Neural progenitor cell (in vitro differentiated cells): ENCODE results near the gene TSHZ2. TPM values are rescaled to one million over a fixed set of nuclear protein-coding genes. Genes with fewer than 3 reads are reported as not detected.
A peak's percentile ranks its signal among the peaks of the same experiment; 100 is the strongest.

Experiments used
- DNase-seq: peaks from one replicate; pipeline ENCODE4 v3.0.0-alpha.2; 2016; ENCODE audit warnings: low spot score
- H2AFZ ChIP-seq: fragments of 200-600 bp; sonication (generic); replicated peaks from 2 replicates; pipeline ENCODE4 v1.6.1; 2016; ENCODE audit warnings: antibody characterized with exemption
- H3F3A ChIP-seq: fragments of 200-600 bp; sonication (generic); 2 replicates; pipeline ENCODE4 v1.6.1; 2016; ENCODE audit warnings: antibody characterized with exemption, low read depth
- H3K27ac ChIP-seq: fragments of 200-600 bp; sonication (generic); 2 replicates; pipeline ENCODE4 v1.5.1; 2016; ENCODE audit warnings: mild to moderate bottlenecking
- H3K27me3 ChIP-seq: fragments of 200-600 bp; sonication (generic); 2 replicates; pipeline ENCODE4 v1.6.1; 2016; ENCODE audit warnings: mild to moderate bottlenecking, moderate library complexity
- H3K36me3 ChIP-seq: fragments of 200-600 bp; sonication (generic); 2 replicates; pipeline ENCODE4 v1.5.1; 2016
- H3K4me1 ChIP-seq: fragments of 200-600 bp; sonication (generic); 2 replicates; pipeline ENCODE4 v1.6.1; 2016; ENCODE audit warnings: mixed run types
- H3K4me2 ChIP-seq: fragments of 200-600 bp; sonication (generic); 2 replicates; pipeline ENCODE4 v1.6.1; 2016
- H3K4me3 ChIP-seq: fragments of 200-600 bp; sonication (generic); 2 replicates; pipeline ENCODE4 v1.5.1; 2016
- H3K79me2 ChIP-seq: fragments of 200-600 bp; sonication (generic); 2 replicates; pipeline ENCODE4 v1.6.1; 2016; ENCODE audit warnings: low read depth
- H3K9ac ChIP-seq: fragments of 200-600 bp; sonication (generic); 2 replicates; pipeline ENCODE4 v1.6.1; 2016
- H3K9me3 ChIP-seq: fragments of 200-600 bp; sonication (generic); 2 replicates; pipeline ENCODE4 v1.5.1; 2016; ENCODE audit warnings: low read depth
- H4K20me1 ChIP-seq: fragments of 200-600 bp; sonication (generic); 2 replicates; pipeline ENCODE4 v1.6.1; 2016; ENCODE audit warnings: low read depth
- H3K27ac Mint-ChIP-seq: 3 replicates; pipeline ENCODE4 v1.8.0; 2021; ENCODE audit warnings: mixed read lengths
- H3K27me3 Mint-ChIP-seq: 2 replicates; pipeline ENCODE4 v1.8.0; 2022; ENCODE audit warnings: low read depth, mild to moderate bottlenecking, inconsistent platforms, moderate library complexity, mixed read lengths; ENCODE audit not compliant: insufficient read depth
- H3K36me3 Mint-ChIP-seq: 3 replicates; pipeline ENCODE4 v1.8.0; 2021; ENCODE audit warnings: mixed read lengths
- H3K4me1 Mint-ChIP-seq: 3 replicates; pipeline ENCODE4 v1.8.0; 2021; ENCODE audit warnings: mixed read lengths
- H3K4me3 Mint-ChIP-seq: 3 replicates; pipeline ENCODE4 v1.8.0; 2021; ENCODE audit warnings: mild to moderate bottlenecking, moderate library complexity, mixed read lengths
- H3K9me3 Mint-ChIP-seq: 3 replicates; pipeline ENCODE4 v1.8.0; 2020; ENCODE audit warnings: mixed read lengths
- EZH2 ChIP-seq: fragments of 200-600 bp; sonication (generic); IDR thresholded peaks from 2 replicates; pipeline ENCODE4 v1.6.1; 2017; ENCODE audit warnings: antibody characterized with exemption, mild to moderate bottlenecking, moderate library complexity
- EZH2phosphoT487 ChIP-seq: fragments of 200-600 bp; sonication (generic); IDR thresholded peaks from 2 replicates; pipeline ENCODE4 v1.6.1; 2017; ENCODE audit warnings: antibody characterized with exemption
- total RNA-seq: library from RNA; depleted of rRNA; stranded (reverse); fragments of >200 nt; gene quantifications from 2 replicates; pipeline ENCODE4 v1.2.3, GENCODE V29; 2015; ENCODE audit warnings: low replicate concordance
- TF ChIP-seq, protein P1 (sequence below): fragments of 200-600 bp; sonication (generic); IDR thresholded peaks from 2 replicates; pipeline ENCODE4 v1.5.1; 2017; ENCODE audit warnings: antibody characterized with exemption, mild to moderate bottlenecking

The TSHZ2 gene
- total RNA-seq, 1 donor from 2014 or later, result 1.8 TPM

DNA sequence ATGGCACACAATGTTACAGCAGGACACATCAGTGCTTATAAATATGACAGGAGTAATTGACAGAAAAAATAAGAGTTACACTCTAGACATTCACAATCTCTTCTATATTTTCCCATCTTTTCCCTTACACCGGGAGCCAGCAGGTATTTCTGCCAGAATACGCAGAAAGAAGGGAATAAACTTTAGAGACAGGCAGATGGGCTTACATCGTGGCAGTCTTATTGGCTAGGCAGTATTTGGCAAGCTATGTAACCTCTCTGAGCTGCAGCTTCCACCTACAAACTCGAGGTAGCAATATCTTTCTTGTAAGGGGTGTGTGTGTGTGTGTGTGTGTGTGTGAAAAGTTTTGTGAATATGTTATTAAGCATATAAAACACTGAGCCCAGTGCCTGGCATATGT, 33.0 kb upstream of the TSHZ2 start:
- no peaks in the 10 kb centered on the region for H3K27me3 Mint-ChIP-seq
- Histone ChIP-seq H4K20me1 (no peaks in the 10 kb centered on the region), H3K36me3 (no peaks in the 10 kb centered on the region), H3F3A (no peaks in the 10 kb centered on the region), H3K27me3 (no peaks in the 10 kb centered on the region), H3K27ac (no peak overlapping the region), H2AFZ (no peak overlapping the region), H3K4me3 (no peak overlapping the region), H3K4me1 (peaks cover 2% of the 10 kb centered on the region), H3K4me2 (no peak overlapping the region), H3K9me3 (no peaks in the 10 kb centered on the region), H3K9ac (no peak overlapping the region), H3K79me2 (no peaks in the 10 kb centered on the region)
- H3K27ac Mint-ChIP-seq, result no peak overlapping the region
- peaks cover 4% of the 10 kb centered on the region for H3K4me1 Mint-ChIP-seq
- H3K9me3 Mint-ChIP-seq, result peaks cover 8% of the 10 kb centered on the region
- peak overlapping the region; percentile 22 for H3K4me3 Mint-ChIP-seq
- peaks cover 2% of the 10 kb centered on the region for H3K36me3 Mint-ChIP-seq
- TF ChIP-seq EZH2phosphoT487 (no peak), EZH2 (no peak)
- TF ChIP-seq, protein P1, sequence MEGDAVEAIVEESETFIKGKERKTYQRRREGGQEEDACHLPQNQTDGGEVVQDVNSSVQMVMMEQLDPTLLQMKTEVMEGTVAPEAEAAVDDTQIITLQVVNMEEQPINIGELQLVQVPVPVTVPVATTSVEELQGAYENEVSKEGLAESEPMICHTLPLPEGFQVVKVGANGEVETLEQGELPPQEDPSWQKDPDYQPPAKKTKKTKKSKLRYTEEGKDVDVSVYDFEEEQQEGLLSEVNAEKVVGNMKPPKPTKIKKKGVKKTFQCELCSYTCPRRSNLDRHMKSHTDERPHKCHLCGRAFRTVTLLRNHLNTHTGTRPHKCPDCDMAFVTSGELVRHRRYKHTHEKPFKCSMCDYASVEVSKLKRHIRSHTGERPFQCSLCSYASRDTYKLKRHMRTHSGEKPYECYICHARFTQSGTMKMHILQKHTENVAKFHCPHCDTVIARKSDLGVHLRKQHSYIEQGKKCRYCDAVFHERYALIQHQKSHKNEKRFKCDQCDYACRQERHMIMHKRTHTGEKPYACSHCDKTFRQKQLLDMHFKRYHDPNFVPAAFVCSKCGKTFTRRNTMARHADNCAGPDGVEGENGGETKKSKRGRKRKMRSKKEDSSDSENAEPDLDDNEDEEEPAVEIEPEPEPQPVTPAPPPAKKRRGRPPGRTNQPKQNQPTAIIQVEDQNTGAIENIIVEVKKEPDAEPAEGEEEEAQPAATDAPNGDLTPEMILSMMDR, result no peak
- no peak for DNase-seq

DNA sequence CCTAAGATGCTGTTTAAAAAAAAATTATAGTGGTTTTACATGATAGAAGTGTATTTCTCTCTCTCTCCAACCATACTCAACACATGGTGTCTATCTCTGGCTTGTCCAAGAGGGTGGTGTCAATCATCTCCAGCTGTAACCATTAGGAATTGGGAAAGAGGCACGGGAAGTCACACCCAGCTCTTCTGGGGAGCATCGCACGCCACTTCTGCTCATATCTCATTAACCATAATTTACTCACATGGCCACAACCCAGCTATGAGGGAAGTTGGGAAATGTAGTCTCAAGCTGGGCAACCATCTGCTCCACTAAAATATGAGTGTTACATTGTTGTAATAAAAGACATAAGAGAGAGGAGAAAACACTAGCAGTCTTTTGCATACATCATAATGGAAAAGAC, 30.4 kb upstream of the TSHZ2 start:
- Mint-ChIP-seq H3K9me3 (peaks cover 6% of the 10 kb centered on the region), H3K4me1 (peaks cover 4% of the 10 kb centered on the region), H3K4me3 (no peak overlapping the region), H3K36me3 (peaks cover 2% of the 10 kb centered on the region), H3K27ac (no peak overlapping the region), H3K27me3 (no peaks in the 10 kb centered on the region)
- Histone ChIP-seq H4K20me1 (no peaks in the 10 kb centered on the region), H3K9me3 (no peaks in the 10 kb centered on the region), H2AFZ (no peak overlapping the region), H3K36me3 (no peaks in the 10 kb centered on the region), H3K9ac (no peak overlapping the region), H3K27me3 (no peaks in the 10 kb centered on the region), H3K27ac (no peak overlapping the region), H3K4me1 (no peaks in the 10 kb centered on the region), H3K4me2 (no peak overlapping the region), H3K79me2 (no peaks in the 10 kb centered on the region), H3F3A (no peaks in the 10 kb centered on the region), H3K4me3 (no peak overlapping the region)
- DNase-seq, result no peak
- no peak for TF ChIP-seq EZH2

DNA sequence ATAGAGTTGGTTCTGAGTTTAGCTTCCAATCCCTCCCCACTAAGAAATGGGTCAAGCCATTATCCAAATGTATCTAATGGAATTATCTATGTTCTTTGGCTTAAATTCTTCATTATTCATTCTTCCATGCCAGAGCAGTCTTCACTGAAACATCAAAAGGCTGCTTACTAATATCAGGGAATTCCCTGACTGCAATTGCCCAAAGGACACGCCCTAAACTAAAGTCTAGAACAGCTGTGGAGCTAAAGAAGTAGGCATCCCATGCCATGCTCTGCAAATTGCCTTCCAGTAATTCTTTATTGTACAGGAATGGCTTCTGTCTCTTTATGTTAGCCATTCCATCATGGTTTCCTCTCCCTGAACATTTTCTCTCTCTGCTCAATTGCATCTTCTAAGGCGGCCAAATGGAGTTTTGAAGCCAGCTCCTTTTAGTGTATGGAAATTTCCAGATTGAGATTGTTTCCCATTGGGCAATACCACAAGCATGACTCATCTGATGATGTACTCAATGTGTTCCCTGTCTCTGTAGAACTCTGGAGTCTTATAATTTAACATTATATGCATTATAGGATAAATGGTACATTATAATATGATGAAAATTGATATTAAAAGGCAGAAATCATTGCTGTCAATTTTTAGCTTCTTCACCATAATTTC, 28.8 kb upstream of the TSHZ2 start:
- Histone ChIP-seq H3K4me2 (no peak overlapping the region), H3K79me2 (no peaks in the 10 kb centered on the region), H3K9ac (no peak overlapping the region), H4K20me1 (no peaks in the 10 kb centered on the region), H3K9me3 (no peaks in the 10 kb centered on the region), H3K4me1 (no peaks in the 10 kb centered on the region), H3K27me3 (no peaks in the 10 kb centered on the region), H2AFZ (no peak overlapping the region), H3F3A (no peaks in the 10 kb centered on the region), H3K36me3 (no peaks in the 10 kb centered on the region), H3K27ac (no peak overlapping the region), H3K4me3 (no peak overlapping the region)
- H3K4me3 Mint-ChIP-seq, result no peak overlapping the region
- no peaks in the 10 kb centered on the region for H3K9me3 Mint-ChIP-seq
- TF ChIP-seq, protein P1, result no peak
- TF ChIP-seq EZH2phosphoT487 (no peak), EZH2 (no peak)
- H3K27ac Mint-ChIP-seq, result no peak overlapping the region
- no peaks in the 10 kb centered on the region for H3K27me3 Mint-ChIP-seq
- H3K36me3 Mint-ChIP-seq, result no peaks in the 10 kb centered on the region
- DNase-seq, result no peak
- no peaks in the 10 kb centered on the region for H3K4me1 Mint-ChIP-seq

DNA sequence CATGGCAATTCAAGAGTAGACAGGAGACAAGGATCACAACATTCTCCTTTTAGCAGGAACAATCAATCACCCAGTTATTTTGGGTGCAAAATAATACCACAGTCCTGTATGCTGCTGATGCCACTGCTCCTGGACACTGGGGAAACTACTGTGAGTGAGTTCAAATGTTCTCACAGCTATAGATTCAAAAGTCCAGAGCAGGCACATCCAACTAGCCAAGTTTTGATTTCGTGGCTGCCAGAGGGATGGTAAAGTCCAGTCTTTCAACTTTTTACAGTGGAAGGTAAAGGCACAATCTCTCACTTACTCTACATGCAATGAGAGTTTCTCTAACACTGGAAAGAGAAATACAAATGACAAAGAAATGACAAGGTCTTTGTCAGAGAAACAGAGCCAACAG, 26.9 kb upstream of the TSHZ2 start:
- Histone ChIP-seq H3K4me2 (no peak overlapping the region), H3K79me2 (no peaks in the 10 kb centered on the region), H3K27me3 (no peaks in the 10 kb centered on the region), H3K4me1 (no peaks in the 10 kb centered on the region), H2AFZ (no peak overlapping the region), H3K9ac (no peak overlapping the region), H3K36me3 (no peaks in the 10 kb centered on the region), H3K4me3 (no peak overlapping the region), H3K9me3 (no peaks in the 10 kb centered on the region), H4K20me1 (no peaks in the 10 kb centered on the region), H3F3A (no peaks in the 10 kb centered on the region), H3K27ac (no peak overlapping the region)
- H3K4me1 Mint-ChIP-seq, result no peaks in the 10 kb centered on the region
- H3K4me3 Mint-ChIP-seq, result no peak overlapping the region
- no peak for TF ChIP-seq EZH2phosphoT487
- TF ChIP-seq EZH2, result no peak
- TF ChIP-seq, protein P1, result no peak
- H3K27me3 Mint-ChIP-seq, result no peaks in the 10 kb centered on the region
- no peak for DNase-seq
- no peak overlapping the region for H3K27ac Mint-ChIP-seq
- no peaks in the 10 kb centered on the region for H3K9me3 Mint-ChIP-seq
- H3K36me3 Mint-ChIP-seq, result no peaks in the 10 kb centered on the region
